Mononuclear cell (primary cell): ENCODE measurements around the gene NTRK3. TPM values are rescaled to one million over a fixed set of nuclear protein-coding genes. Genes with fewer than 3 reads are reported as not detected.

Source experiments
- H3K27me3 ChIP-seq: 2 replicates; pipeline ENCODE4 v1.6.0; 2011; ENCODE audit warnings: low read length, control low read depth; ENCODE audit not compliant: insufficient read depth
- H3K4me1 ChIP-seq: 2 replicates; pipeline ENCODE4 v1.5.1; 2011; ENCODE audit warnings: mild to moderate bottlenecking, low read length, control low read depth; ENCODE audit not compliant: insufficient read depth
- H3K4me3 ChIP-seq: 2 replicates; pipeline ENCODE4 v1.5.1; 2011; ENCODE audit warnings: mild to moderate bottlenecking, low read length, moderate library complexity
- H3K9me3 ChIP-seq: 2 replicates; pipeline ENCODE4 v1.5.1; 2011; ENCODE audit warnings: low read depth, mild to moderate bottlenecking, control low read depth, low read length
- total RNA-seq: library from RNA; depleted of rRNA; stranded (reverse); fragments of >200 nt; gene quantifications from one replicate; pipeline ENCODE4 v1.2.3, GENCODE V29; 2012

NTRK3 gene
- total RNA-seq, 1 donor, result under 0.01 TPM

DNA sequence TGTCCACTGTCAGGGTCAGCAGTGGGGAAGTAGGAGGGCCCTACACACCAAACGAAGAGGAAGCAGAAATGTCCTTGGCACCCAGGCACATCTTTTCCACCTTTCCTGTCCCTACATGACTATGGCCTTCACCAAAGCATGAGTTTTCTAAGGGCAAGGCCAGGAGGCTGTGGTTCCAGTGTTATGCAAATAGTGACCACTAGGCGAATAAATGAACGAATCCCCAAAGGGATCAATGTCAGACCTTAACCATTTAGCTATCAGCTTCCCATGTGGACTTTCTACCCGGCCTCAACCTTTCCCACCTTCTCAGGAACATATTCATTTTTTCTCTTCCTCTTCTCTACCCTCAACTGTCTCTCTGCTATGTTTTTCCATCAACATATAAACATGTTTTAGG lies 63.1 kb downstream of the NTRK3 start:
- H3K9me3 ChIP-seq, result no peaks in the 10 kb centered on the region
- H3K4me3 ChIP-seq, result no peak overlapping the region
- H3K4me1 ChIP-seq, result no peaks in the 10 kb centered on the region
- no peaks in the 10 kb centered on the region for H3K27me3 ChIP-seq

DNA sequence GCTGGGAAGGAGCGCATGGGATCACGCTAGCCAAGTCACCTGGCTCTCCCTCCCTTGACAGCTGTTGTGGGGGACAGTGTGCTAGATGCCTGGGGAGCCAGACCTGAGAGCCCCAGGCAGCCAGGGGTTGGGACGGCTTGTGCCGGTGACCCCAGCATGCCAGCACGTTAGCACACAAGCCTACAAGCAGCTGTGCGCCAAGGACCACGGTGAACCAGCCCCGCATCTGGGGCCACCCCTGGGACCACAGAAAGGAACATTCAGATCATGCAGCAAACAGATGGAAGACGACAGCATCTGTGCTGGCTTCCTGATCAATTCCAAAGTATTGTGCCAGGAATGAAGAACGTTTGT lies 64.8 kb downstream of the NTRK3 start:
- Histone ChIP-seq H3K4me1 (no peaks in the 10 kb centered on the region), H3K4me3 (no peak overlapping the region), H3K27me3 (no peaks in the 10 kb centered on the region), H3K9me3 (no peaks in the 10 kb centered on the region)

DNA sequence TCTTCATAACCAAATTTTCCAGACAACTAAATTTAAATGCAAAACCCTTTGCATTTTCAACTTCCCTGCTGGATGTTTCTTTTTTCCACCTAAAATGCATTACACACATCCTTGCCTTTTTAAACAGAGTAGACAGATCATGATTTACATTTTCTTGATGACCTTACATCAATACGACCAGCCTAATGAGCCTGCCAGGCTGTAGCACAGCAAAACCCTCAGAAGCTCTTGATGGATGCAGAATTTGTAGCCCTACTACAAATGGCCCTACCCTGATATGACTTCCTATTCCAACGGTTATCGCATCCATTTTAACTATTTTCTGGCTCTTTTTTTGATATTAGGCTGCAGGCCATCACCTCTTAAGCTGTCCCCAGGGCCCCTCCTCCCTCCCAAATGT lies 66.3 kb downstream of the NTRK3 start:
- H3K9me3 ChIP-seq, result no peaks in the 10 kb centered on the region
- H3K4me1 ChIP-seq, result no peaks in the 10 kb centered on the region
- no peaks in the 10 kb centered on the region for H3K27me3 ChIP-seq
- no peak overlapping the region for H3K4me3 ChIP-seq

DNA sequence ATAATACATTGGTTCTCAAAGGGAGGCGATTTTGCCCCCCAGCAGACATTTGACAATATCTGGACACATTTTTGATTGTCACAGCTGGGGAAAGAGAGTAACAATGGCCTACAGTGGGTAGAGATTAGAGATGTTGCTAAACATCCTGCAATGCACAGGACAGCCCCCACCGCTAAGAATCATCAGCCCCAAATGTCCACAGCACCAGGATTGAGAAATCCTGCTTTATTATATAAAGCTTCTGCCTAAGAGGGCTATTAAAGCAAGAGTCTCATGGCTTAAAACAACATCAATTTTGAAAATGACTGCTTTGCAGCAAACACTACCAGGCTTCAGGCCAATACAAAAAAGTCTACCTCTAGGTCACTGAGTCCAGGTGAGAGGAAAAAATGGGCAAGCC lies 68.2 kb downstream of the NTRK3 start:
- Histone ChIP-seq H3K4me1 (no peaks in the 10 kb centered on the region), H3K27me3 (no peaks in the 10 kb centered on the region), H3K9me3 (no peaks in the 10 kb centered on the region), H3K4me3 (no peak overlapping the region)

DNA sequence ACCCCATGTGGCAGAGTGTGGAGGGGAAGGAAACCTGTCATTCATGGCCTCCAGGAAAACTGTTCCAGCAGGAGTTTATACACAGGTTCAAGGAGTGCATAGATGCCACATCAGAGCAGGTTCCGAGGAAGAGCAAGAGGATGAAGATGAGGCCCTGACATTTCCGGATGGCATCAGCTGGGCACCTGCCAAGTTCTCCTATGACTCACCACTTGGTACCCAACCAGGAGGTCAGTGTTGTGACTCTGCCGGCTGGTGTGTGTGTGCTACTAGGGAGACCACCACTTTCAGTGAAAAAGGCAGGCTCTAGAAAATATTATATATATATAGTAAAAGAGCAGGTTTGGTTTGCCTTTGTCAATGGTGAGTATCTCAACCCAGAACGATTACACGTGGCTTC lies 69.3 kb downstream of the NTRK3 start:
- Histone ChIP-seq H3K4me3 (no peak overlapping the region), H3K9me3 (no peaks in the 10 kb centered on the region), H3K4me1 (no peaks in the 10 kb centered on the region), H3K27me3 (no peaks in the 10 kb centered on the region)

DNA sequence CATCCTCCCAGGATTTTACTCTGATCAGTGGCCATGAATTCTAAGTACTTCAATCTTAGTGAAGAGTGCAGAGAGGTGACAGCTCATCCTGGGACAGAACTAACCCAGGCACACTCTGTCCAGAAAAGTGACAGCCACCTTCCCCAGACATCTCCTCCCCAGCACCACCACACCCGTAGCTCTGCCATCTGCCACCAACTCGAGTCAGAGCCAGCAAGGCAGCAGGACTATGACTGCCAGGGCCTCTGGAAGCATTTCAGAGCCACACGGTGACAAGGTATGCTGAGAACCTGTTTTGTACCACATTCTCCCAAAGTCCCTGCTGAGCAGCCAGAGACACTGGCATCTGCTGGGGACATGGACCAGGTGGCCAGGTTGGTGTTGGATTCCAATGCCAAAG lies 71.0 kb downstream of the NTRK3 start:
- Histone ChIP-seq H3K9me3 (no peaks in the 10 kb centered on the region), H3K4me1 (no peaks in the 10 kb centered on the region), H3K27me3 (no peaks in the 10 kb centered on the region), H3K4me3 (no peak overlapping the region)

DNA sequence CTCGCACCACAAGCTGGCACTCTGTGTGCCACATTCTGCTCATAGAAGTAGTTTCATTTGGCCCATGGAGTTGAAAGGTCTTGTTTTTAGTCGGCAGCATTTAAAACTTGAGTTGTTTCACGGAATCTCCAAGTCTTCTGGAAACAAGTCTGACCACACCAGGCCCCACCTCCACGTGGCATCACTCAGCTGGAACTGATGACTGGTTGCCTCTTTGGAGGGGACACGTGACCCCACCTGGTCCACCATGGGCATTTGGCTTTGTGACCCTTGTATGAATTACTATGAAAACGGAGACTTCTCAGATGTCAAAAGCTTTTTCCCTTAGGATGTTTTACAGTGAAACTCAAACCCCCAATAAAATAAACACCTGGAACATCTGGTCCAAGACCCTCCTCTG lies 74.9 kb downstream of the NTRK3 start:
- no peaks in the 10 kb centered on the region for H3K27me3 ChIP-seq
- H3K4me1 ChIP-seq, result no peaks in the 10 kb centered on the region
- no peaks in the 10 kb centered on the region for H3K9me3 ChIP-seq
- no peak overlapping the region for H3K4me3 ChIP-seq

DNA sequence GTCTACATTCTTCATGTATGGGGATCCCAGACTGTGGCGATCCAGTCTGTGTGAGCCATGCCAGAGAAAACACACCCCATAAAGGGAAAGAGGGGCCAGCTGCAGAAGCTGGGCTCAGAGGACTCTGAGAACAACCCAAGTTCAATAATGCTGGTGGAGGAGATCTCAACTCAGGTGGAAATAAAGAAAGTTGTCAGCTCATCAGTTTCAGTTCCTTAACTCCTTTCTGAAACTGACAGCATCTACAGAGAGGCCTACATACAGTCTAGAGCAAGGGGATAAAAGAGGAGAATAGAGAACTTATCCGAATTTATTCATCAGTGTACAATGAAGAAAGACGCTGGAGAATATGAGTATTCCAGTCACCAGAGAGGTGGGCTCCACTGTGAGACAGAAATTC lies 77.0 kb downstream of the NTRK3 start:
- Histone ChIP-seq H3K9me3 (no peaks in the 10 kb centered on the region), H3K4me3 (no peak overlapping the region), H3K27me3 (no peaks in the 10 kb centered on the region), H3K4me1 (no peaks in the 10 kb centered on the region)

DNA sequence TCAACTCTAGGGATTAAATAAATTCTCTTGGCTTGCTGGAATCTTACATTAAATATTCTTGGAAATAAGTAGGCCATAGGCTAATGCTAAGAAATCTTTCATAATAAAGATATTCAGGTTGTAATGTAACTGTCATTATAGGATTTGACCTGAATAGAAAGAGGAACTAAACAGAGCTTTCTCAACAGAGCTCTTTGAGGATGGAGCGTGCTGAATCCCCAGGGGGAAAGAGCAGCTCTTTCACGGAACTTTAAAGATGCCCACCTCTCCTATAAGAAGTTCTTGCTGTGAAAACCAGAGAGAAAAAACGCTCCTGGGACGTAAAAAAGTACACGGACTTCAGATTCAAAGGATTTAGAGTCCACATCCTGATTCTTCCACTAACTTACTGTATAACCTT lies 77.9 kb downstream of the NTRK3 start:
- Histone ChIP-seq H3K27me3 (no peaks in the 10 kb centered on the region), H3K4me3 (no peak overlapping the region), H3K9me3 (no peaks in the 10 kb centered on the region), H3K4me1 (no peaks in the 10 kb centered on the region)

DNA sequence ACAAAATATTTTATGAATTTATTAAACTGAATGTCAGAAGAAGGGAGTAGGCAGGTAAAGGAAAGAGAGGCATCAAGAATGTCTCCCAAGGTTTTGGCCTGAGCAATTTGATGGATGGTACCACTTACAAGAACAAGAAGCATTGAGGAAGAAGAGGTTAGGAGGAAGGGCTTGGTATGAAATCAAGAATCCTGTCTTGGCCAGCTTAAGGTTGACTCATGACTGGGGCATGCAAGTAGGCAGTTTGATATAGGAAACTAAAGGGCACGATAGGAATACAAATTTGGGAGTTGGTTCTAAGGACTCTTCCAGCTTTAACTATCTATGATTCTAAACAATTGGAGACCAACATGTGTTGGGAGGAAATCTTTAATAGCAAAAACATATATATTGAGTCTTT lies 79.1 kb downstream of the NTRK3 start:
- Histone ChIP-seq H3K27me3 (no peaks in the 10 kb centered on the region), H3K9me3 (no peaks in the 10 kb centered on the region), H3K4me3 (no peak overlapping the region), H3K4me1 (no peaks in the 10 kb centered on the region)

DNA sequence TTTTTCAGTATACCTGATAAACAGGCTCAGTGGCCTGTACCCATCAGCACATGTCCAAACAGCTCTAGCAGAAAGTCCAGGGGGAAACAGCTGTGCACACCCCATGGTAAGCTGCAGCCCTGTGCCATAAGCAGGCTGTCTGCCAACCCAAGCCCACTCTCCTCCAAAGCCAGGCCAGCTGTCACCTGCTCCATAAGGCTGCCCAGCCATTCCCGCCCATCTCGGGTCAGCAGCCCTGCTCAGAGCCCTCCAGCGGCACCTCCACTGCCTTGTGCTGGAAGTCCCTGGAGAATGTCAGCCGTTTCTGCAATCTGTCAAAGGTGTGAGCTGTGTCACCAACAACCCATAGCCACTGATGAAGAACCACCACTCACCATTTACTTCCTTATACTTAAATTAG lies 82.0 kb downstream of the NTRK3 start:
- no peaks in the 10 kb centered on the region for H3K4me1 ChIP-seq
- H3K9me3 ChIP-seq, result no peaks in the 10 kb centered on the region
- H3K27me3 ChIP-seq, result no peaks in the 10 kb centered on the region
- H3K4me3 ChIP-seq, result no peak overlapping the region

DNA sequence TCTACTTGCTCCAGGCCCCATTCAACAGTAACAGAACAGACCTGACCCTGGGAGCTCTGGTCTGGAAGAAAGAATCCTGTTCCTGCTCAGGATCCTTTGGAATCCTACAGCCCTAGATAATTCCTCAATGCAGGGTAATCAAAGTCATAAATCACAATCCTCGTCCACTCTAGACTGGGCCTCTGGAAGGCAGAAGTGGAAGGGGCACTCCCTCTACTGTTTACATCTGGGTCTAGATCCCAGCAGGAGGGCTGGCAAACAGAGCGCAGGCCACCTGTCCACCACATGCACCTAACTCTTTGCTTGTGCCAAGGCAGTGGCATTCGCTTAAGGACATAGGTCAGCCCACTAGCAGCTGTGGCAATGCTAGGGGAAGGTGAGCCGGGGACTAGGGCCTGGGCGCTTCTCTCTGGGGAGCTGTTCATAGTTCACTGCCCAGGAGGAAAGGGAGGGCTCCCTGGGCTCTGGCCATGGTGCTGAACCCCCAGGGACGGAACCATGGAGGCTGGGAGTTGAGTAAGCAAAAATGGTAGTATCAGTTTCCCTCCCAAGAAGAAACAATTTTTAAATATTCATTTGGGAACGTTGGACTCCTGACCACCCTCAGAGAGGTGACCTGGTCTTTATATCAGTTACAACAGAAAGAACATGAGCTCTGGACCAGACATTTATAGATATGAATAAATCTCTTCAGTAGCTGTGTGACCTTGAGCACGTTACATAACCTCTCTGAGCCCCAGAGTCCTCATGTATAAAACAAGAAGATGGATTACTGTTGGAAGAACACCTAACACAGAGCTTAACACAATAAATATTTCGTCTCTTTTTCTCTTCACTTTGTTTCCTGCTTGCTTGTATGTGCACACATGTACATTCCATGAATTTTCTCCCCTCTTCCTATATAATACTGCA lies 90.2 kb downstream of the NTRK3 start:
- Histone ChIP-seq H3K27me3 (no peaks in the 10 kb centered on the region), H3K4me3 (no peak overlapping the region), H3K4me1 (no peaks in the 10 kb centered on the region), H3K9me3 (no peaks in the 10 kb centered on the region)

DNA sequence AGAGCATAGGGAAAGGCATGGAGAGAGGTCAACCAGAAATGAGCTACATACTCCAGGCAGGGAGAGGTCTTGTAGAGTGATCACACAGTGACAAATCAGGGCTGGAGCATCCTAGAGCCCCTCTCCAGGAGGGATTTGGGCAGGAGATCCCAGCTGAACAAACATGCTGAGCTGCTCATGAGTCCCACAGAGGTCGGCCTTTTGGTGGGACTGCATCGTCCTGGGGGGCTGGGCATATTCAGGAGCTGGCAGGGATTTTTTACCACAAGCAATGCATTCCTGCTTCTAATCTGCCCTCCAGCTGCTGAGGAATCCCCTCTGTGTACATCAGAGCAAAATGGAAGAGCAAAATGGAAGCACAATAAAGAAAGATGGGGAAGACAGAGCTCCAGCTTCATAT lies 94.9 kb downstream of the NTRK3 start:
- Histone ChIP-seq H3K4me3 (no peak overlapping the region), H3K9me3 (no peaks in the 10 kb centered on the region), H3K27me3 (no peaks in the 10 kb centered on the region), H3K4me1 (no peaks in the 10 kb centered on the region)

DNA sequence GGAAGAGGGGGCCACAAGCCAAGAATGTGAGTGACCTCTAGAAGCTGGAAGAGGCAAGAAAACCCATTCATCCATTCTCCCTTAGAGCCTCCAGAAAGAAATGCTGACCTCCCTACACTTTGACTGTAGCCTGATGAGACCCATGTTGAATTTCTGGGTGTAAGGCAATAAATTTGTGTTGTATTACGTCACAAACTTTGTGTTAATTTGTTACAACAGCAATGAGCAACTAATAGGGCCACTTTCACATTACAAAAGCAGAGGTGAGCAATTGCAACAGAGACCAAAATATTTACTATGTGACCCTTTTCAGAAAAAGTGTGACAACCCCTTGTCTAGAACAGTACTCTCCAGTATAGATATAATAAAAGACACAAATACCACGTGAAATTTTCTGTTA lies 101.2 kb downstream of the NTRK3 start:
- no peaks in the 10 kb centered on the region for H3K27me3 ChIP-seq
- no peaks in the 10 kb centered on the region for H3K9me3 ChIP-seq
- H3K4me3 ChIP-seq, result no peak overlapping the region
- H3K4me1 ChIP-seq, result no peaks in the 10 kb centered on the region

DNA sequence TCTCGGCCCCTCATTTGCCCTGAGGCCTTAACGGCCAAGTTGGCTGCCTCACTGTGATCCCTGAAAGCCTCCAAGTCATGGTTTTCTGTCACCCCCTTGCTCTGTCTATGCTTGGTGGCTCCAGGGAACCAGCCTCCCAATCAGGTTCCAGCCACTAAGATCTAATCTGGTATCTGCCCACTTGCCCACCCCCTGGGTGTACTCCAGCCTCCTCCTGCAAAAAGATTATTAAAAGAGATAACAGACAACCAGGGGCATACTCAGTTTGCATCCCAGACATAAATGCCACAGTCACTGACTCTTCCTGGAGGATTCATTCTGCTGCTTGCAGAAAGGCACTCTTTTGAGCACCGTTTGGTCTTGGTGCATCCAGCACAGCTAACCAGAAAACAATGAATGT lies 103.9 kb downstream of the NTRK3 start:
- Histone ChIP-seq H3K4me1 (no peaks in the 10 kb centered on the region), H3K4me3 (no peak overlapping the region), H3K27me3 (no peaks in the 10 kb centered on the region), H3K9me3 (no peaks in the 10 kb centered on the region)

DNA sequence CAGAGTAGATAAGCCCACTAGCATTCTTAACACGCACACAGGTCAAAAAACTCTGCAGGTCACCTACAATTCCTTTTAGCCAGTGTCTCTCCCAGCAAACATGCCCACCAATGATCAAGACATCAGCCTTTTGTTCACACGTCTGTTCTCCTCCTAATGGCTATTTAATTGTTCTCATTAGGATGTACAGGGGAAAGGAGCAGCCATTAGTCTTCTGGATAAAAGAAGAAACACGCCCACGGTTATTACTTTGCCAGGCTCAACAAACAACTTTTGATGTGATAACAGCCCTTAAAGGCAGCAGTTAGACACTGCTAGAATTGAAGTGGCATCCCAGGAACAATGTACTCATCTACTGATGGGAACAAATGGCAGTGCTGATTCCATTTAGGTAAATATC lies 108.8 kb downstream of the NTRK3 start:
- Histone ChIP-seq H3K27me3 (no peaks in the 10 kb centered on the region), H3K4me3 (no peak overlapping the region), H3K9me3 (no peaks in the 10 kb centered on the region), H3K4me1 (no peaks in the 10 kb centered on the region)
